GM18519 (cell line): ENCODE results near the gene GLRA1.

Experiments used
- ATAC-seq: cut with Tn5 transposase; IDR thresholded peaks from one replicate; pipeline ENCODE4 v1.9.1; 2021; ENCODE audit warnings: mild to moderate bottlenecking, moderate library complexity; ENCODE audit not compliant: unreplicated experiment, low FRiP score

Gene GLRA1

DNA sequence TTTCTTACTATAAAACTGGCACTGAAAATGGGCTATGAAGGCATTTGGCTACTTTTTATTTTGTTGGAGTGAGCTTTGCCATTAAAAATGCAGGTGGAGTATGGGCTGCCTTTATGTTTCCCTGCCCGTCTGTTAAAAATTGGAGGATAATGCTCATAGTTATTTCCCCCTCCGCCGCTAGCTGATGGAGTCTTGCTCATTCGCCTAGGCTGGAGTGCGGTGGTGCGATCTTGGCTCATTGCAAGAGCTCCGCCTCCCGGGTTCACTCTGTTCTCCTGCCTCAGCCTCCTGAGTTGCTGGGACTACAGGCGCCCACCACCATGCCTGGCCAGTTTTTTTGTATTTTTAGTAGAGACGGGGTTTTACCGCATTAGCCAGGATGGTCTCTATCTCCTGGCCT is 144.3 kb downstream of the GLRA1 start:
- no peak for ATAC-seq

DNA sequence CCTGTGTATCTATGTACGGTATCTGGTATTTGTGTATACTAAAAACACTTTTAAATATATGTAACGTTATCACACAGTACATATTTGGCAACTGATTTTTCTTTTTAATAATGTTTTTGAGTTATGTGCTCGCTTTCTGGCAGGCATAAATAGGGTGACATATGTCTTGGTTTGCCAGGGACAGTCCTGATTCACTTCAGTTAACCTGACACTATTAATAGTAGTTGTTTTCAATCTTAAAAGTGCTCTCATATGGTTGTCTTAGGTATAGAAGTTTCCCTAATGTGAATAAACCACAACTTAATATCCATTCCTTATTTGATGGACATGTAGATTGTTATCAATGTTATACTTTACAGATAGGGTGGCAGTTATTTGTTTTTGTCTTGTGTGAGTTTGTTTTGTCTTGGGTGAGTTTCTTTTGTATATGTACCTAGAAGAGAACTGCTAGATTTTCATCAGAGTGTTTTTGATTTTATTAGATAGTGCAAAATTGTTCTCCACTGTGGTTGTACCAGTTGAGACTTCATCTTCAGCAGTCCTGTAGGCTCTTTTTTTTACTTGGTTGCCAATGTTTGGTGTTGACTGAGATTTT is 145.0 kb downstream of the GLRA1 start:
- peak; percentile 37 for ATAC-seq

- ATAC-seq, result no peak
These were observed 149.5 kb downstream of the GLRA1 start for GRCh38 chr5:151775025-151775606.

GRCh38 chr5:151773951-151774350 is 150.7 kb downstream of the GLRA1 start:
- no peak for ATAC-seq

- no peak for ATAC-seq
These were observed 151.6 kb downstream of the GLRA1 start for GRCh38 chr5:151772846-151773561.
